Parathyroid adenoma (tissue), 2 donors: ENCODE measurements around the gene IL1RL2.

Experiments
- H2AFZ ChIP-seq: fragments of 300-600 bp; sonication (generic); one replicate; pipeline ENCODE4 v1.7.0; 2017; ENCODE audit warnings: antibody characterized with exemption, mild to moderate bottlenecking
- H3K27ac ChIP-seq: fragments of 300-600 bp; sonication (generic); one replicate; pipeline ENCODE4 v1.7.0; 2017
- H3K27me3 ChIP-seq: fragments of 300-600 bp; sonication (generic); one replicate; pipeline ENCODE4 v1.7.0; 2017; ENCODE audit warnings: low read length; ENCODE audit not compliant: control insufficient read depth, insufficient read depth
- H3K36me3 ChIP-seq: fragments of 300-600 bp; sonication (generic); one replicate; pipeline ENCODE4 v1.7.0; 2017; ENCODE audit warnings: low read length; ENCODE audit not compliant: control insufficient read depth, insufficient read depth
- H3K4me1 ChIP-seq: fragments of 300-600 bp; sonication (generic); one replicate; pipeline ENCODE4 v1.7.0; 2017; ENCODE audit warnings: control low read depth
- H3K4me2 ChIP-seq: fragments of 300-600 bp; sonication (generic); one replicate; pipeline ENCODE4 v1.7.0; 2017; ENCODE audit warnings: low read length
- H3K4me3 ChIP-seq: fragments of 300-600 bp; sonication (generic); one replicate; pipeline ENCODE4 v1.7.0; 2017; ENCODE audit warnings: low read depth, low read length
- H3K79me2 ChIP-seq: fragments of 300-600 bp; sonication (generic); one replicate; pipeline ENCODE4 v1.7.0; 2017; ENCODE audit warnings: control low read depth
- H3K9ac ChIP-seq: fragments of 300-600 bp; sonication (generic); one replicate; pipeline ENCODE4 v1.7.0; 2017; ENCODE audit warnings: mild to moderate bottlenecking
- H3K9me3 ChIP-seq: fragments of 300-600 bp; sonication (generic); one replicate; pipeline ENCODE4 v1.7.0; 2017; ENCODE audit warnings: low read length; ENCODE audit not compliant: control insufficient read depth
- TF ChIP-seq, protein P1 (sequence below): fragments of 300-600 bp; sonication (generic); IDR thresholded peaks from one replicate; pipeline ENCODE4 v1.7.0; 2017; ENCODE audit warnings: antibody characterized with exemption, mild to moderate bottlenecking
- donor health status: primary hyperparathyroidism.

The IL1RL2 gene

GRCh38 chr2:102186791-102187495, at the start of gene IL1RL2:
TSS of gene IL1RL2 (plus strand) at chr2:102187023. CDS start at chr2:102187868, 845 bp downstream.
- Histone ChIP-seq H3K9me3 (no peaks in the 10 kb centered on the region), H3K27me3 (no peaks in the 10 kb centered on the region), H3K9ac (peak within 1 kb of the TSS; percentile 70), H3K4me3 (peak within 1 kb of the TSS; percentile 58), H3K4me2 (peak within 1 kb of the TSS; percentile 70), H3K4me1 (peaks cover 5% of the 10 kb centered on the region), H3K27ac (peak within 1 kb of the TSS; percentile 84), H3K79me2 (no peaks in the 10 kb centered on the region), H2AFZ (peak within 1 kb of the TSS; percentile 85), H3K36me3 (no peaks in the 10 kb centered on the region)
- TF ChIP-seq, protein P1, sequence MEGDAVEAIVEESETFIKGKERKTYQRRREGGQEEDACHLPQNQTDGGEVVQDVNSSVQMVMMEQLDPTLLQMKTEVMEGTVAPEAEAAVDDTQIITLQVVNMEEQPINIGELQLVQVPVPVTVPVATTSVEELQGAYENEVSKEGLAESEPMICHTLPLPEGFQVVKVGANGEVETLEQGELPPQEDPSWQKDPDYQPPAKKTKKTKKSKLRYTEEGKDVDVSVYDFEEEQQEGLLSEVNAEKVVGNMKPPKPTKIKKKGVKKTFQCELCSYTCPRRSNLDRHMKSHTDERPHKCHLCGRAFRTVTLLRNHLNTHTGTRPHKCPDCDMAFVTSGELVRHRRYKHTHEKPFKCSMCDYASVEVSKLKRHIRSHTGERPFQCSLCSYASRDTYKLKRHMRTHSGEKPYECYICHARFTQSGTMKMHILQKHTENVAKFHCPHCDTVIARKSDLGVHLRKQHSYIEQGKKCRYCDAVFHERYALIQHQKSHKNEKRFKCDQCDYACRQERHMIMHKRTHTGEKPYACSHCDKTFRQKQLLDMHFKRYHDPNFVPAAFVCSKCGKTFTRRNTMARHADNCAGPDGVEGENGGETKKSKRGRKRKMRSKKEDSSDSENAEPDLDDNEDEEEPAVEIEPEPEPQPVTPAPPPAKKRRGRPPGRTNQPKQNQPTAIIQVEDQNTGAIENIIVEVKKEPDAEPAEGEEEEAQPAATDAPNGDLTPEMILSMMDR, result no peak

DNA sequence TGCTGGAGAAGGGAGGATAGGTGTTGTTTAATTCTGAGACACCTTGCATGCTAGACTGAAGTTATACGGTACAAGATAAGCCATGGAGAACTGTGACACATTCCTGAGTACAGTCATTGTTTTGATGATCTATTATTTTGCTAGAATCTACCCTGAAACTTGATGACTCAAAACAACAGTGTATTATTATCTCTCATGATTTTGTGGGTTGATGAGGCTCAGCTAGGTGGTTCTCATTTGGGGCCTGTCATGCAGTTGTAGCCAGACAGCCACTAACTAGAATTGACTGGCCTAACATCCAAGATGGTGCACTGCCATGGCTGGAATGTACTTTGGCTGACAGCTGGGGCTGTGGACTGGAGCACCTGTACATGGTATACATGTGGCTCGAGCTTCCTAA, 49.7 kb upstream of the IL1RL2 start:
- Histone ChIP-seq H3K27me3 (no peaks in the 10 kb centered on the region), H3K4me2 (no peak overlapping the region), H3K9me3 (no peaks in the 10 kb centered on the region), H3K9ac (no peak overlapping the region), H3K79me2 (peaks cover 4% of the 10 kb centered on the region), H3K27ac (no peak overlapping the region), H3K4me3 (no peak overlapping the region), H2AFZ (no peak overlapping the region), H3K4me1 (peaks cover 16% of the 10 kb centered on the region), H3K36me3 (no peaks in the 10 kb centered on the region)
- TF ChIP-seq, protein P1, result no peak

- no peaks in the 10 kb centered on the region for H3K36me3 ChIP-seq
- H2AFZ ChIP-seq, result no peak overlapping the region
- H3K9me3 ChIP-seq, result no peaks in the 10 kb centered on the region
- no peak overlapping the region for H3K4me3 ChIP-seq
- no peak overlapping the region for H3K9ac ChIP-seq
- H3K27ac ChIP-seq, result no peak overlapping the region
- no peak overlapping the region for H3K4me2 ChIP-seq
- TF ChIP-seq, protein P1, result no peak
- H3K27me3 ChIP-seq, result no peaks in the 10 kb centered on the region
- H3K4me1 ChIP-seq, result peaks cover 16% of the 10 kb centered on the region
- peaks cover 8% of the 10 kb centered on the region for H3K79me2 ChIP-seq
Observed at GRCh38 chr2:102138331-102138730, 48.5 kb upstream of the IL1RL2 start.

DNA sequence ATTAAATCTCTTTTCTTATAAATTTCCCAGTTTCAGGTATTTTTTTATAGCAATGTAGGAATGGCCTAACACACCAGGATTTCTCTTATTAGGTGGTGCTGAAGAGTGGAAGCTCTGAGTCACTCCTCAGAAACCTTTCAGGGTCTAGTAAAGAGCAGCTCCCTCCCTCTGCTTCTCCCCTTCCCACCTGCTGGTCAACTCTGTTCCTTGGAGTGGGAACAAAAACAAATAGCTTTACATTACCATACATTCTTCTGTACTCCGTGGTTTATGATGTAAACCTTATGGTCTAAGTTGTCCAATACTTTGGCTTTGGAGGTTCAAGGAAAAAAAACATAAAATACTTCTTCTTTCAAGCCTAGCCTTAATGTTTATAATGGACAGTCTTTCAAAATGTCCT, 47.0 kb upstream of the IL1RL2 start:
- Histone ChIP-seq H2AFZ (no peak overlapping the region), H3K27me3 (no peaks in the 10 kb centered on the region)
- TF ChIP-seq, protein P1, result no peak

DNA sequence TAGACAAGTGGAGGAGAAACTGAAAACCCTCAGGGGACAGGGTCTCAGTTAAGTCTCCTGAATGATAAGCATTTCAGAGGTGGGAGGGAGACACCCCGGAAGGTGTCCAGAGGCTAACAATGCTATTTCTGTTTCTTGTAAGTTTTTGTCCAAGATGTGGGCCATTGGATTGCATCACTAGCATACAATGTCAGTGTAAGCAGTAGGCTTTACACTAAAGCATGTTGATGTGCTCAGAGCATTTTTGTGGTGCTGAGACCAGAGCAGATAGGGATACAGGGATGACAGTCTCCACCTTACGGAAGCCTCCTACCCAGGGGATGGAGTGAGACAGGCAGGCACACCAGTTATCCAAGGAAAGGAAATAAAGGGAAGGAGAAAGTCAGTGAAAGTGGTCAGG, 46.4 kb upstream of the IL1RL2 start:
- Histone ChIP-seq H3K27me3 (no peaks in the 10 kb centered on the region), H3K9ac (no peak overlapping the region), H3K27ac (no peak overlapping the region), H2AFZ (no peak overlapping the region), H3K36me3 (no peaks in the 10 kb centered on the region), H3K4me2 (no peak overlapping the region), H3K4me1 (peaks cover 29% of the 10 kb centered on the region), H3K79me2 (peaks cover 21% of the 10 kb centered on the region), H3K9me3 (no peaks in the 10 kb centered on the region), H3K4me3 (no peak overlapping the region)
- TF ChIP-seq, protein P1, result no peak

More for the DNA sequence above, 47.0 kb upstream of the IL1RL2 start:
- no peak overlapping the region for H3K4me2 ChIP-seq
- H3K9ac ChIP-seq, result no peak overlapping the region
- H3K4me1 ChIP-seq, result peaks cover 24% of the 10 kb centered on the region
- H3K4me3 ChIP-seq, result no peak overlapping the region
- H3K79me2 ChIP-seq, result peaks cover 17% of the 10 kb centered on the region
- H3K9me3 ChIP-seq, result no peaks in the 10 kb centered on the region
- no peaks in the 10 kb centered on the region for H3K36me3 ChIP-seq
- H3K27ac ChIP-seq, result no peak overlapping the region
